Neural progenitor cell (in vitro differentiated cells): ENCODE results near the gene FAM20C. TPM values are rescaled to one million over a fixed set of nuclear protein-coding genes. Genes with fewer than 3 reads are reported as not detected.

ENCODE experiments used
- DNase-seq: peaks from one replicate; pipeline ENCODE4 v3.0.0-alpha.2; 2016; ENCODE audit warnings: low spot score
- H2AFZ ChIP-seq: fragments of 200-600 bp; sonication (generic); replicated peaks from 2 replicates; pipeline ENCODE4 v1.6.1; 2016; ENCODE audit warnings: antibody characterized with exemption
- H3F3A ChIP-seq: fragments of 200-600 bp; sonication (generic); 2 replicates; pipeline ENCODE4 v1.6.1; 2016; ENCODE audit warnings: antibody characterized with exemption, low read depth
- H3K27ac ChIP-seq: fragments of 200-600 bp; sonication (generic); 2 replicates; pipeline ENCODE4 v1.5.1; 2016; ENCODE audit warnings: mild to moderate bottlenecking
- H3K27me3 ChIP-seq: fragments of 200-600 bp; sonication (generic); 2 replicates; pipeline ENCODE4 v1.6.1; 2016; ENCODE audit warnings: mild to moderate bottlenecking, moderate library complexity
- H3K36me3 ChIP-seq: fragments of 200-600 bp; sonication (generic); 2 replicates; pipeline ENCODE4 v1.5.1; 2016
- H3K4me1 ChIP-seq: fragments of 200-600 bp; sonication (generic); 2 replicates; pipeline ENCODE4 v1.6.1; 2016; ENCODE audit warnings: mixed run types
- H3K4me2 ChIP-seq: fragments of 200-600 bp; sonication (generic); 2 replicates; pipeline ENCODE4 v1.6.1; 2016
- H3K4me3 ChIP-seq: fragments of 200-600 bp; sonication (generic); 2 replicates; pipeline ENCODE4 v1.5.1; 2016
- H3K79me2 ChIP-seq: fragments of 200-600 bp; sonication (generic); 2 replicates; pipeline ENCODE4 v1.6.1; 2016; ENCODE audit warnings: low read depth
- H3K9ac ChIP-seq: fragments of 200-600 bp; sonication (generic); 2 replicates; pipeline ENCODE4 v1.6.1; 2016
- H3K9me3 ChIP-seq: fragments of 200-600 bp; sonication (generic); 2 replicates; pipeline ENCODE4 v1.5.1; 2016; ENCODE audit warnings: low read depth
- H4K20me1 ChIP-seq: fragments of 200-600 bp; sonication (generic); 2 replicates; pipeline ENCODE4 v1.6.1; 2016; ENCODE audit warnings: low read depth
- H3K27ac Mint-ChIP-seq: 3 replicates; pipeline ENCODE4 v1.8.0; 2021; ENCODE audit warnings: mixed read lengths
- H3K27me3 Mint-ChIP-seq: 2 replicates; pipeline ENCODE4 v1.8.0; 2022; ENCODE audit warnings: low read depth, mild to moderate bottlenecking, inconsistent platforms, moderate library complexity, mixed read lengths; ENCODE audit not compliant: insufficient read depth
- H3K36me3 Mint-ChIP-seq: 3 replicates; pipeline ENCODE4 v1.8.0; 2021; ENCODE audit warnings: mixed read lengths
- H3K4me1 Mint-ChIP-seq: 3 replicates; pipeline ENCODE4 v1.8.0; 2021; ENCODE audit warnings: mixed read lengths
- H3K4me3 Mint-ChIP-seq: 3 replicates; pipeline ENCODE4 v1.8.0; 2021; ENCODE audit warnings: mild to moderate bottlenecking, moderate library complexity, mixed read lengths
- H3K9me3 Mint-ChIP-seq: 3 replicates; pipeline ENCODE4 v1.8.0; 2020; ENCODE audit warnings: mixed read lengths
- CTCF ChIP-seq: fragments of 200-600 bp; sonication (generic); IDR thresholded peaks from 2 replicates; pipeline ENCODE4 v1.5.1; 2017; ENCODE audit warnings: antibody characterized with exemption, mild to moderate bottlenecking
- EZH2 ChIP-seq: fragments of 200-600 bp; sonication (generic); IDR thresholded peaks from 2 replicates; pipeline ENCODE4 v1.6.1; 2017; ENCODE audit warnings: antibody characterized with exemption, mild to moderate bottlenecking, moderate library complexity
- EZH2phosphoT487 ChIP-seq: fragments of 200-600 bp; sonication (generic); IDR thresholded peaks from 2 replicates; pipeline ENCODE4 v1.6.1; 2017; ENCODE audit warnings: antibody characterized with exemption
- total RNA-seq: library from RNA; depleted of rRNA; stranded (reverse); fragments of >200 nt; gene quantifications from 2 replicates; pipeline ENCODE4 v1.2.3, GENCODE V29; 2015; ENCODE audit warnings: low replicate concordance

FAM20C gene
- total RNA-seq, 1 donor from 2014 or later: 3.8 TPM

- Histone ChIP-seq H3K4me2 (no peak overlapping the region), H3K4me3 (no peak overlapping the region), H3K9ac (no peak overlapping the region), H3K4me1 (no peaks in the 10 kb centered on the region), H2AFZ (no peak overlapping the region), H3K27me3 (no peaks in the 10 kb centered on the region), H3K27ac (no peak overlapping the region), H3F3A (no peaks in the 10 kb centered on the region), H3K79me2 (no peaks in the 10 kb centered on the region), H3K9me3 (no peaks in the 10 kb centered on the region), H3K36me3 (no peaks in the 10 kb centered on the region), H4K20me1 (no peaks in the 10 kb centered on the region)
- H3K36me3 Mint-ChIP-seq: peaks cover 2% of the 10 kb centered on the region
- H3K27me3 Mint-ChIP-seq: peaks cover 16% of the 10 kb centered on the region
- H3K4me3 Mint-ChIP-seq: no peak overlapping the region
- TF ChIP-seq CTCF: no peak
- no peak for TF ChIP-seq EZH2phosphoT487
- no peak for TF ChIP-seq EZH2
- DNase-seq: no peak
- no peak overlapping the region for H3K27ac Mint-ChIP-seq
- peaks cover 40% of the 10 kb centered on the region for H3K9me3 Mint-ChIP-seq
- no peaks in the 10 kb centered on the region for H3K4me1 Mint-ChIP-seq
Measured at GRCh38 chr7:270351-270983, 78.1 kb downstream of the FAM20C start.

- Histone ChIP-seq H4K20me1 (no peaks in the 10 kb centered on the region), H2AFZ (no peak overlapping the region), H3K4me2 (no peak overlapping the region), H3K4me1 (no peaks in the 10 kb centered on the region), H3K27ac (no peak overlapping the region), H3K4me3 (no peak overlapping the region), H3K27me3 (no peaks in the 10 kb centered on the region), H3K36me3 (no peaks in the 10 kb centered on the region), H3F3A (no peaks in the 10 kb centered on the region), H3K79me2 (no peaks in the 10 kb centered on the region), H3K9me3 (no peaks in the 10 kb centered on the region), H3K9ac (no peak overlapping the region)
- Mint-ChIP-seq H3K36me3 (peaks cover 2% of the 10 kb centered on the region), H3K4me1 (no peaks in the 10 kb centered on the region), H3K27ac (no peak overlapping the region), H3K4me3 (no peak overlapping the region), H3K9me3 (peaks cover 42% of the 10 kb centered on the region), H3K27me3 (peaks cover 14% of the 10 kb centered on the region)
- TF ChIP-seq EZH2phosphoT487 (no peak), EZH2 (no peak), CTCF (no peak)
- no peak for DNase-seq
Measured at GRCh38 chr7:271266-272107, 79.1 kb downstream of the FAM20C start.

- Histone ChIP-seq H3K36me3 (no peaks in the 10 kb centered on the region), H4K20me1 (no peaks in the 10 kb centered on the region), H3K4me1 (no peaks in the 10 kb centered on the region), H2AFZ (no peak overlapping the region), H3K4me3 (no peak overlapping the region), H3K27ac (no peak overlapping the region), H3K27me3 (no peaks in the 10 kb centered on the region), H3K9ac (no peak overlapping the region), H3K9me3 (no peaks in the 10 kb centered on the region), H3K79me2 (no peaks in the 10 kb centered on the region), H3K4me2 (no peak overlapping the region), H3F3A (no peaks in the 10 kb centered on the region)
- H3K9me3 Mint-ChIP-seq: peaks cover 44% of the 10 kb centered on the region
- no peak for DNase-seq
- no peak overlapping the region for H3K4me3 Mint-ChIP-seq
- TF ChIP-seq EZH2phosphoT487: no peak
- no peak for TF ChIP-seq EZH2
- TF ChIP-seq CTCF: no peak
- peaks cover 2% of the 10 kb centered on the region for H3K36me3 Mint-ChIP-seq
- peaks cover 14% of the 10 kb centered on the region for H3K27me3 Mint-ChIP-seq
- H3K27ac Mint-ChIP-seq: no peak overlapping the region
- no peaks in the 10 kb centered on the region for H3K4me1 Mint-ChIP-seq
Measured at GRCh38 chr7:272108-272615, 79.8 kb downstream of the FAM20C start.
